Fibroblast of skin of right biceps (primary cell): ENCODE data around the gene RABGEF1.
"Not testable (repeated sequence)": the region's sequence is repeated elsewhere in the genome, so short reads cannot be mapped to it uniquely, and the experiment has no call there.

ENCODE experiments used
- DNase-seq: peaks from one replicate; pipeline ENCODE4 v3.0.0-alpha.2; 2013

The RABGEF1 gene

DNA sequence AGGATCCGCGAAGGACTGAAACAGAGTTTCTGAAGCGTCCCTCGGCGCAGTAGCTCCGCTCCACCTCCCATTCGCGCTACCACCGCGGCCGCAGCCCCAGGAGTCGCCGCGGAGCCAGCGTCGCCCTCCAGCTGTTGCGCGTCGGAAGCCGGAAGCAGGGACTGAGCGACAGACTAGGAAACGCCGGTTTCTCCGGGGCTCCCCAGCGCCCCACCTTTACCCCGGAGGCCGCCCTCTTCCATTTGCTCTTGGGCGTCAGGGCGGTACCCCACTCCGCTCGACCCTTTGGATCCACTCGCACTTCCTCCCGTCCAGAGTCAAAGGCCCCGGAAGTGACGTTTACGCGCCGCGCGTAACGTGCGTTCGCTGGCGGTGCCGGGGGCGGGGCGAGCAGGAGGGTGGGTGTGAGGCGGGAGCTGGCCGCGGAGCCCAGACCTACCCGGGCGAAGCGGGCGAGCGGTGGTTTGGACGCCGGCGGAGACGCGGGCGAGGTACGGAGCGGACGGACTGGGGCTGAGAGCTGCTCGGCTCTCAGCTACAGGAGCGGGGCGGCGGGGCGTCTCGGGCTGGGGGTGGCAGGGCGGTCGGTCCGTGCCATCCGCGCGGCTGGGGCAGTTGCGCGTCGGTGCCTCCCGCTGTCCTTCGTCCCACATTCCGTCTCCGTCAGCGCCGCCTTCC lies at the start of gene RABGEF1:
Gene RABGEF1, plus strand, starts transcription at position 432 of the 678 bp plus-strand sequence. CDS start 31,167 bp downstream, outside the sequence.
- peak; percentile 95 for DNase-seq

DNA sequence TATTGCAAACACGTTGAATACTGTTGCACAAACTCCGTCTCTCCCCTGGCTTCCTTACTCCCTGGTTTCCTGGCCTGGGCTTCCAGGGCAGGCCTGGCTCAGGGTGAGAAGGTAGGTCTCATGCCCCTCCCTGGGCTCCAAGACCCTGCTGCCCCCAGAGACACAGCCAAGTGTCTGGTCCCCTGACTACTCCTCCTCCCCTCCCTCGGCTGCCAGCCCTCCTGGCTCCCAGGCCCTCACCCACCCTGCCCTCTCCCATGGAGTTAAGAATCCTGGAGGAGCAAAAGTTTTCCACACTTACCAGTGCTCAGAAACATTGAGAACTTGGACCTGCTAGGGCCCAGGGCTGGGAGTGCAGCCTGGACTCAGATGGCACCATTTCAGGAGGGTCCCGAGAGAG lies 47.2 kb upstream of the RABGEF1 start:
- DNase-seq: no peak

DNA sequence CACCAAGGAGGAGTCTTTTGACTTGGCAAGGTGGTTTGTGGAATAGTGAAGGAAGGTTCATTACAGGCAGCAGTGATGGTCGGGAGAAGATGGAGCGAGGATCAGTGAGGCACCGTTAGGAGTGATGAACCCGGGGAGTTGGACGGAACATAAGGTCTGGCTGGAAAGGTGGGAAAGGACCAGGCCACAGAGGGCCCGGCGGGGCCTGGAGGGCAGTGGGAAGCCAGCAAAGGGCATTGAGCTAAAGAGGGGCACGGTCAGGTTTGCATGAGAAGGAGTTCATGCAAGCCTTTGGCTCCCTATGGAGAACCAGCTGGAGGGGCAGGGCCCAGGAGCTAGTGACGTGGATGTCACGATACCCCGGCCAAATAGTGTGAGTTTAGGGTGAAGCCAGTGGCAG lies 46.2 kb upstream of the RABGEF1 start:
- no peak for DNase-seq

DNA sequence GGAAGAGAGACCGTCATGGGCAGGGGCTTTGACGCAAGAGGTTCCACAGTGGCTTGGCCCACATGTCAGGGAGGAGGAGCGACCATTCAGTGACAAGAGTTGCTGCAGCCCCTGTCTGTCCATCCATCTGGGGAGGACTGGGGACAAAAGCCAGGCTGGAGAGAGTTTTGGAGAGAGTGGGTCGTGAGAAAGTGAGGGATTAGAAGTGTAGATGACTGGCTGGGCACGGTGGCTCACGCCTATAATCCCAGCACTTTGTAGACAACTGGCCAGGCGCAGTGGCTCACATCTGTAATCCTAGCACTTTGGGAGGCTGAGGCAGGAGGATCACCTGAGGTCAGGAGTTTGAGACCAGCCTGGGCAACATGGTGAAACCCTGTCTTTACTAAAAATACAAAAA lies 45.1 kb upstream of the RABGEF1 start:
- not testable (repeated sequence) for DNase-seq

DNA sequence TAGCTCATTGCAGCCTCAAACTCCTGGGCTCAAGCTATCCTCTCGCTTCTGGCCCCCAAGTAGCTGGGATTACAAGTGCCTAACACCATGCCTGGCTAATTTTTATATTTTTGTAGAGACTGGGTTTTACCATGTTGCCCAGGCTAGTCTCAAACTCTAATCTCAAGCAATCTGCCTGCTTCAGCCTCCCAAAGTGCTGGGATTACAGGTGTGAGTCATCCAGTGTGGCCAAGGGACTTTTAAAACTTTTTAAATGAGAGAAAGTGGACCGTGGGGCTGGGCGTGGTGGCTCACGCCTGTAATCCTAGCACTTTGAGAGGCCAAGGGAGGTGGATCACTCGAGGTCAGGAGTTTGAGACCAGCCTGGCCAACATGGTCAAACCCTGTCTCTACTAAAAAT lies 44.4 kb upstream of the RABGEF1 start:
- DNase-seq: not testable (repeated sequence)

DNA sequence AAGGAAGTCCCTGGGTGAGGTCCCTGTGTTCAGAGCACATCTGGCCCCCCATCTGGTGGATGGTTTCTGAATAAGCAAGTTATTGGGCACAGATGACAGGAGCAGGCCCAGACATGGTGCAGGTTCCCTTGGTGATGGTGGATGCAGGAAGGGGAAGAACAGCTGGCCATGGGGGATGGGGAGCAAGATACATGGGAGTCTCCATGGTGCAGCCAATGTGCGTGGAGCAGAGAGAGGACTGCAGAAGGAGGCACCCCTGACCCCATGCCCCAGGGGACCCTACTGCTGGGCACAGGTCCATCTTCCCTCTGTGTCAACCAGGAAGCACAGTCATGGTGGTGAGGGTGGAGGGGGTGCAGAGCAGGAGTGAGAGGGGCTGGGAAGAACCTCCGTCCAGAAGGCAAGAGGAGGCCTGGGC lies 43.8 kb upstream of the RABGEF1 start:
- peak; percentile 28 for DNase-seq

DNA sequence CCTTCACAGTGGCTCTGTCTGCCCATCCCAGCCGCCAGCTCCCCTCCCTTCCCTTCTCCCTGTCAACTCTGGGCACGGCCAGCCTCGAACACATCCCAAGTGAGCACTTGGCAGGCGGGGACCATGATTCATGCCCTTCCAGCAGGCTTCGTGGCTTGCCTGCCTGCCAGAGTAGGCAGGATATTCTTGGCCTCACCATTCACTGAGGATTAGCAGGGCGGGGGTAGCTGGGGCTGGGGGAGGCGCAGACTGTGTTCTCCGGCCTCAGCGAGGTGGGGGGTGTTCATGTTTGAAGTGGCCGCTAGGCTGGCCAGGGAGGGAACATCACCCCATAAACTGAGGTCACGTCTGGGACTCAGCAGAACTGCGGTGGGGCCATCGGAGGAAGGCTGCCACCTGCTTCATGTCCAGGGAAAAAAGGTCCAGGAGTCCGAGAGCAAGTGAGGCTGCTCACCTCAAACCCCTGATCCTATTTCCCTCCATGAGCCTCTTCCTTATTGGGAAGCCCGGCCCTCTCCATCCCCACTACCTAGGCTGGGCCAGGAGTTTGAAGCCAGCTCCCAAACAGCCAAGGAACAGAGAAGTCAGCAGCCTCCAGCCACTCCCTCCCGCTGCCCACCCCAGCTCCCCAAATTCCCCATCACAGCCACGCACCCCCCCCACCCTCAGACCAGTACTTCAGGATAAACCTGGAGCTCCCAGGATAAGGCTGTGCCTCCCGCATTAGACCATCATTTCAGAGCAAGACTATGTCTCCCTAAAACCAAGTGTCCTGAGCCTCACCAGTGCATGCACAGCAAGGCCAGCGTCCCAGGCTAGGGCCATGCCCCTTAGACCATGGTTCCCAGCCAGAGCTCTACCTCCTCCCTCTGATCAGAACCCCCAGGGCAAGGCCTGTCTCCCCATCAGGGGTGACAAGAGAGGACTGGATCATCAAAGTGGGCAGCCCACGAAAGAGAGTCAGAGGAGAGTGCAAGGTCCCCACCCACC lies 42.8 kb upstream of the RABGEF1 start:
- peak; percentile 72 for DNase-seq

DNA sequence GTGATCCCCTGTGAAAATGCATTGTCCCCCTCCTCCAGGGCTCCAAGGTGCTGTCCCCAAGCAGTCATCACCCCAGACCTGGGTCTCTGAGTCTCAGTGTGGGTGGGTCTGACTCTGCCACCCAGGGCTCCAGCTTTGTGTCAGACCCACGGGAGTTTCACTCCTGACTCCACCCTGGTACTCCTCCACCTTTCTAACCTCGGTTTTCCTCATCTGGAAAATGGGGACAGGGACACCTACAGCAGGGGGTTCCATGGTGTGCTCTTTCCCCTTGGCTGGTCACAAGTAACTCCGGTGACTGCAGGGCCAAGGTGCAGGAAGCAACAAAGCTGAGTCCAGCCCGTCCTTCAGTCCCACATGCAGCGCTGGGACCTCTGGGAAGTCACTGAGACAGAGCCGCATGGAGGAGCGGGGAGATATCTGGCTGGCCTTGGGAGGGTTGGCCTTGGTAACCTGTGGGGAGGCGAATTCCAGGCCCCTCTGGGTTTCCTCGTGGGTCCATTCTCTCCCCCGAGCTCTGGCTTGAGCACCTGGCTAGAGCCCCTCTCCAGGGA lies 41.8 kb upstream of the RABGEF1 start:
- DNase-seq: no peak

DNA sequence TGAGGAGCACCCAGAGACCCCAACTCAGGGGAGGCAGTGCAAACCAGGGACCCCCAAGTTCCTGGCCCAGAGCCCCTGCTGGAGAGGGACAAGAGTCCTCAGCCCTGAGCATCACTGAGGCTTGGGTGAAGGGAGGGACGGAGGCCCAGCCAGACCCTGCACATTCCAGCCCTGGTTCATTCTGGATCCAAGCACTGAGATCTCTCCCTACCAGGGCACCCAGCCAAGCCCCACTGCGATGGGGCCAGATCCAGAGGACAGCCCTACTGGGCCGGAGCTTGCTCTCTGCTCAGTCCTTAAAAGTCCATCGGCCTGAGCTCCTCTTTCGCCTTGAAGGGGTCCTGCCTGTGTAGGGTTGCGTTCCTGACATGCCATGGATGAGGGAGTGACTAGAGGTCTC lies 40.5 kb upstream of the RABGEF1 start:
- DNase-seq: no peak

DNA sequence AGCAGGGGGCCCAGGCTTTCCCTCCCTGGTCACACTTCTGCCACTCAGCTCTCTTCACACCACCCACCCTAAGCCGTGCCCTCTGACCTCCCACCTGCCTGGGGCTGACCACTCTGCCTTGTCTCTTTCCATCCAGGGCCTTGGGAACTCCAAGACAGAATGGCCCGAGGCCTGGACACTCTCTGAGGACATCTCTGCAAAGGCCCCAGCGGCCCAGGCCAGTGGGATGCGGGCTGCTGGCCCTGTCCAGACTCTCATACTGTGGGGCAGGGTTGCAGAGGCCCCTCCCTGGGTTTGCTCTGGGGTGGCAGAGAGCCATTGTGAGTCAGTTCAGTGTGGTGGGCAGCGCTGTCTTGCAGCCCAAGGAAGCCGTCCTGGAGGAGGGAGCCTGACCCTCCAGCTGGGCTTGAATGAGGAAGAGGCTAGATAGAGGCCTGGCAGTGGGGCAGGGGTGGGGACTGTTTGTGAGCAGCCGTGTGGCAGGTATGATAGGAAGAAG lies 39.9 kb upstream of the RABGEF1 start:
- no peak for DNase-seq

DNA sequence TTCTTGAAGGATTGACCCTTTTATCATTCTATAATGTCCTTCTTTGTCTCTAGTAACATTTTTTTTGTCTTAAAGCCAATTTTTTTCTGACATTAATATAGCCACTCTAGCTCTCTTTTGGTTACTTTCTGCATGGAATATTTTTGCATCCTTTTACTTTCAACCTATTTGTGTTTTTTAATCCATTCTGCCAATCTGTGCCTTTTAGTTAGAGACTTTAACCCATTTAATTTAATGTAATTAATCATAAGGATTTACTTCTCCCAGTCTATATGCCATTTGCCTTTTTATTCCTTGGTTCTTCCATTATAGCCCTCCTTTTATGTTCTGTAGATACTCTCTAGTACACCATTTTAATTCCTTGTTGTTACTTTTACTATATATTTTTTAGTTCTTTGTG lies 32.7 kb upstream of the RABGEF1 start:
- DNase-seq: no peak

DNA sequence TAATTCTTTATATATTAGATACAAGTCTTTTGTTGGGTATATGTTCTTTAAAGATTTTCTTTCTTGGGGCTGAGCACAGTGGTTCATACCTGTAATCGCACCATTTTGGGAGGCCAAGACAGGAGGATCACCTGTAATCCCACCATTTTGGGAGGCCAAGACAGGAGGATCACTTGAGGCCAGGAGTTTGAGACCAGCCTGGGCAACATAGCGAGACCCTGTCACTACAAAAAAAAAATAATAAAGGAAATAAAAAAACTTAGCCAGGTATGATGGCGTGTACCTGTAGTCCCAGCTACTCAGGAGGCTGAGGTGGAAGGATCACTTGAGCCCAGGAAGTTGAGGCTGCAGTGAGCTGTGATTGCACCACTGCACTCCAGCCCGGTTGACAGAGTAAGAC lies 29.8 kb upstream of the RABGEF1 start:
- DNase-seq: not testable (repeated sequence)

DNA sequence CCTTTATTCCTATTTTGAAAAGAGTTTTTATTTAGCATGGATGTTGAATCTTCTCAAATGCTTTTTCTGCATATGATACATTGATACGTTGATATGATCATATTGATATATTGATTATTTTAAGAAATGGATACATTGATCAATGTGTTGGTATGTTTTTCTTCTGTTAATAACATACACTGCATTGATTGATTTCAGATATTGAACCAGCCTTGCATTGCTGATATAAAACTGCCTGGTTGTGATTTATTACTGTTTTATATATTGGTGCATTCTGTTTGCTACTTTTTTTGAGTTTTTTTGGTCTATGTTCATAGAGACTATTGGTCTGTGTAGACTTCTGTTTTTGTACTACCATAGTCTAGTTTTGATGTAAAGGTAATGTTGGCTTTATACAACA lies 26.8 kb upstream of the RABGEF1 start:
- no peak for DNase-seq

DNA sequence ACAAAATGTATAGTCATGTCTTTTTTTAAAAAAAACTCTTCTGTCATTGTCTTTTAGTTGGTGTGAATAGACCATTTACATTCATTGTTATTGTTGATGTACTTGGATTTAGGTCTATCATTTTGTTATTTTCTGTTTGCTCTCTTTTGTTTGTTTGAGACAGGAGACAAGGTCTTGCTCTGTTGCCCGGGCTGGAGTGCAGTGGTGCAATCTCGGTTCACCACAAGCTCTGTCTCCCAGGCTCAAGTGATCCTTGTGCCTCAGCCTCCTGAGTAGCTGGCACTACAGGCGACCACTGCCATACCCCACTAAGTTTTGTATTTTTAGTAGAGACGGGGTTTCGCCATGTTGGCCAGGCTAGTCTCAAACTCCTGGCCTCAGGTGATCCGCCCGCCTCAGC lies 23.9 kb upstream of the RABGEF1 start:
- not testable (repeated sequence) for DNase-seq

DNA sequence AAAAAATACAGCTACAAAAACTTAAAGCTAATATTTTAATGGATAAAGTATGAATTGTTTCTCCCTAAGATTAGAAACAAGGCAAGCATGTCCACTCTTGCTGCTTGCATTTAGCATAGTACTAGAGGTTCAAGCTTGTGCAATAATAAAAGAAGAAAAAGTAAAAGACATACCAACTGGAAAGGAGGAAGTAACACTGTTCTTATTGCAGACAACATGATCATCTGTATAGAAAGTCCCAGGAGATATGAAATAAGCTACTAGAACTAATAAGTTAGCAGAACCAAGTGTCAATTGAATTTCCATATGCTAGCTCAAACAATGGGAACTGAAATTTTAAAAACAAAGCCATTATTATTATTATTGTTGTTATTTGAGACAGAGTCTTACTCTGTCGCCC lies 20.0 kb upstream of the RABGEF1 start:
- DNase-seq: no peak

DNA sequence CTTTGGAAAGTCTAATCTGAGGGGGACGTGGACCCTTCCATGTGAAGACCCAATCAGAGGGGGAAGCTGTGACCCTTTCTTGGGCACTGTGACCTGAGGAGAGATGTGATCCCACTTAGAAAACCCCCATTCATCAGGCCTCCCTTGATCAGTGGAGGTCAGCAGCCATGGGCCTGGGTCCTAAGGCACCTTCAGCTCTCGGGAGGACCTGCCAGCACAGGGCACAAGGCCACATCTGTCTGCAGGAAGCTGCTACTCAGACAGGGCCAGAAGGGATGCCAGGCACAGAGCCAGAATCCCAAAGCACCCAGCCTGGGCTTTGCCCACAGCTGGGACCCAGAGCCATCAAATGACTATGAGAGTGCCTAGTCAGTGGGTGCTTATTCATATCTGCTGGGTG lies 14.7 kb upstream of the RABGEF1 start:
- no peak for DNase-seq

DNA sequence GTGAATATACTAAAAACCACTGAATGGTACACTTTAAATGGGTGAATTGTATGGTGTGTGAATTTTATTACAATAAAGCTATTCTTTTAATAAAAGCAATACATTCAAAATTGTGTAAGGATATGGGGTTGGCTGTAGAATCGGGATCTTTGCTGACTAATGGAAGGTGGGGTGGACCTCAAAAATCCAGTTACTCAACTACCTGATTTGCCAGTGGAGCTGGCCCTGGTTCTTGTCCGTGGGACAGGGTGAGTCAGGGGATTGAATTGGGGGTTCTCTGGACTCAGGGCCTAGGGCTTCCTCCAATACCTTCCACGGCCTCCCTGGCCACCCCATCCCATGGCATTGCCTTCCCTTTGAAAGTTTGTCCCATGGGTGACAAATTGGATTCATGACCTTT lies 13.5 kb upstream of the RABGEF1 start:
- DNase-seq: no peak

DNA sequence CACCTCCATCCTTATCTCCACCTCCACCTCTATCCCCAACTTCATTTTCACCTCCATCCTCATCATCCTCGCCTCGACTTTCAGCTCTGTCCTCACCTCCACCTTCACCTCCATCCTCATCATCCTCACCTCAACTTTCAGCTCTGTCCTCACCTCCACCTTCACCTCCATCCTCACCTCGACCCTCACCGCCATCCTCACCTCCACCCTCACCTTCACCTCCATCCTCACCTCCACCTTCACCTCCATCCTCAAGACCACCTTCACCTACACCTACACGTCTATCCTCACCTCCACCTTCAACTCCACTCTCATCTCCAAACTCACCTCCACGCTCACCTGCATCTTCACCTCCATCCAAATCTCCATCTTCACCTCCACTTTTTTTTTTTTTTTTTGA lies 12.0 kb upstream of the RABGEF1 start:
- no peak for DNase-seq

DNA sequence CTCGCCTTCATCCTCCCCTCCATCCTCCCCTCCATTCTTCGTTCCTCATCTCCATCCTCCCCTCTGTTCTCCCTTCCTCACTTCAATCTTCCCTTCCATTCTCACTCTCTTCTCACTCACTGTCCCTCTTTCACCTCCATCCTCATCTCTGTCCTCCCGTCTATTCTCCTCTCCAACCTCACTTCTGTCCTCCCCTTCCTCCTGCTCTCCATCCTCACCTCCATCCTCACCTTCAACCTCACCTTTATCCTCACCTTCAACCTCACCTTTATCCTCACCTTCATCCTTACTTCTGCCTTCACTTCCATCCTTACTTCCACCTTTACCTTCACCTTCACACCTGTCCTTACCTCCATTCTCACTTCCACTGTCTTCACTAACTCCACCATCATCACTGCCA lies 11.3 kb upstream of the RABGEF1 start:
- DNase-seq: no peak

DNA sequence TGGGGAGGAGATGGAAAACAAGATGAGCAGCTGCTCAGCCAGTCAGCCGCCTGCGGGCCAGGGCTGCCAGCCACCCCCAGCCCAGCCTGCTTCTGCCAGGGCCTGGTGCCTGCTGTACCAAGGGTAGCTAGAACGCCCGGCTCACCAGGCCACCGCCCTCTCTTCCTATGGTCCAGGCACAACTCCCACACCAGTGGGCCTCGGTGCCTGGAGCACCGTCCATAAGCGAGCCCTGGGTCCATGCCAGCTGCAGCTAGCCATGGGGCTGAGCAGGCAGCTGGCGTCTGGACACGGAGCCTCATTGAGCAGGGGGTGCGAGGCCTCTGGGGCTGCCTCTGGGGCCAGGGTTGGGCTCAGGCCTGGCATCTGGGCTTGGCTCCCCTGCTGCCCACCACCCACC lies 8.5 kb upstream of the RABGEF1 start:
- no peak for DNase-seq

DNA sequence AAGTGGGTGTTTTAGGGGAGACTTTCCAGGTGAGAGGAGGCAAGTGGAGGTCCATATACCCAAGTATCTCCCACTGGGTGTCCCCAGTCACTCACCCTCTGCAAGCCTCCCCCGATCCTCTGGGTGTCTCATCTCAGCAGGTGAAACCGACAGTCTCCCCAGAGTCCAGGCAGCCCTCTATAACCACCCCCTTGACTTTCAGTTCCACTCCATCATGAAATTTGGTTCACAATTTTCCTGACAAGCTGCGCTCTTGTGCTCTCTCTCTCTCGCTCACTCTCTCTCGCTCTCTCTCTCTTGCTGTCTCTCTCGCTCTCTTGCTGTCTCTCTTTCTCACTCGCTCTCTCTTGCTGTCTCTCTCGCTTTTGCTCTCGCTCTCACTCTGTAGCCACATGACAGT lies 8.1 kb upstream of the RABGEF1 start:
- no peak for DNase-seq

DNA sequence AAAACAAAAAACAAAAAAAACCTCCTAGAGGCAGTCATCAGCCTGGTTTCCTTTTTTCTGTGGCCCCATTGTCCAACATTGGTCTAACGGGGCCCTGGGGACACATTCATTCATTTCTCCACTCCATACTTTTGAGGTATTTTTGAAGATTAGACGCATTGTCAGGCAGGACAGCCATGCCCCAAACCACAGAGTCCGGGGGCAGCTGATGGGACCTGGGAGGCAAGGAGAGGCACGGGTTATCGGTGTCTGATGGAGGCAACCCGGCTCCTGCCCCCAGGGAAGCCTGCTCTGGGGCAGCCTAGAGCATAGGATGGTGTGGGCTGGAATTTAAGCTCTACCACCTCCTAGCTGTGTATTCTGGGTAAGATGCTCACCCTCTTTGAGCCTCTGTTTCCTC lies 6.5 kb upstream of the RABGEF1 start:
- DNase-seq: no peak

DNA sequence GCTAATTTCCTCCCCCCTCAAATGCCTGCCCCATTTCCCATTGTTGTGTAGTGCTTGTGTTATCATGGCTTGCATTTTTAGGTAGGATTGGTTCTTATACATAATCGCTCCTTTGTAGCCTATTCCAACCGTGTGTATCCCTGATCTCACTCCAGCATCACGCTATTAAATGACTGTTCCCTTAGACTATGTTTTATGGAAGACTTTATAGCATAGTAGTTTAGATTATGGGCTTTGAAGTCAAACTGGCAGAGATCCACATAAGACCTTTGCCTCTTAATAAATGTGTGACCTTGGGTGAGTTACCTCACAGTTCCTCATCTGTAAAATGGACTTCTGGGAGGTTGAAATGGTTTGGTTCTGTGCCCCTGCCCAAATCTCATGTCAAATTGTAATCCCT lies 5.4 kb upstream of the RABGEF1 start:
- DNase-seq: no peak

DNA sequence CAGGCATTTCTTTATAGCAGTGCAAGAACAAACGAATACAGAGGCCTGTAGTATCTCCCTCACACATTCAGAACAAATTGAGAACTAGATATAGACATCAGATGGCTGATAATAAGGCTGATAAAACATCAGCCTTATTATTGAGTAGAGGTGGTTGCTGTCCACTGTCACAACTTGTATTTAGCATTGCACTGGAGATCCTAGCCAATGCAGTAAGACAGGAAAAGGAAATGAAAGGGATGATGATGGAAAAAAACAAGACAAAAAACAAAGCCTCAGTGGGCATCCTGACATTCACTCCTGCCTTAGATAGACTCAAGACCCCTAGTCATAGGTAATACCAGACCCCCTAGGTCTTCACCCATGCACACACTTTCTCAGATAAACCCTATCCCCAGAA lies 4.7 kb upstream of the RABGEF1 start:
- DNase-seq: no peak
